ENCODE data around the gene NSUN4.

DNA sequence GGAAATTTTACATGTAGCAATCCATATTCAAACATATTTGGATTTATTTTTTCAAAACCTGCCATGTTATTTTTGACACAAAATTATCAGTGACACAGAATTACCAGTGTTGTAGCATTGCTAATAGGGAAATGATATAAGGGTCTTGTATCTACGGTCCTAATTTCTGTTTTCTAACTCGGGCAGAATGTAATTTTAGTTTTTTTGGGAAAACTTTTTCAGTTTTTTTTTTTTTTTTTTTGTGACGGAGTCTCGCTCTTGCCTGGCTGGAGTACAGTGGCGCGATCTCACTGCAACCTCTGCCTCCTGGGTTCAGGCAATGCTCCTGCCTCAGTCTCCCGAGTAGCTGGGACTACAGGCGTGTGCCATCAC, 34.5 kb upstream of the NSUN4 start:
- TF ChIP-seq EZH2 (IDR thresholded peaks at IDR 0.05) (no peak), POLR2AphosphoS5 (IDR thresholded peaks at IDR 0.05; ENCODE audit: borderline replicate concordance, low read depth, low read length) (no peak)
